Lung (tissue), 12 donors: ENCODE results near the gene PCBP4. TPM values are rescaled to one million over a fixed set of nuclear protein-coding genes. Genes with fewer than 3 reads are reported as not detected.

Experiments
- ATAC-seq: fragments of 200-7000 bp; cut with Tn5 transposase; one replicate; pipeline ENCODE4 v1.9.1; 2020; ENCODE audit warnings: moderate number of reproducible peaks; ENCODE audit not compliant: insufficient read depth, low FRiP score
- DNase-seq, 3 donors: peaks; one replicate each; pipeline ENCODE4 v3.0.0-alpha.2; 2013 to 2017
- H3K27ac ChIP-seq, 2 donors: one replicate each; pipeline ENCODE4 v1.5.1; 2013; ENCODE audit warnings: mild to moderate bottlenecking in 2 of 2, moderate library complexity in 2 of 2, control low read depth in 1 of 2, inconsistent platforms in 1 of 2, low read depth in 1 of 2, low read length in 1 of 2
- H3K27me3 ChIP-seq, 3 donors: one replicate each; pipeline ENCODE4 v1.5.1; 2013; ENCODE audit warnings: low read length in 2 of 3; ENCODE audit not compliant: control insufficient read depth in 3 of 3, insufficient read depth in 3 of 3
- H3K36me3 ChIP-seq, 4 donors: one replicate each; pipeline ENCODE4 v1.5.1; 2013; ENCODE audit warnings: low read length in 4 of 4, mild to moderate bottlenecking in 1 of 4, moderate library complexity in 1 of 4; ENCODE audit not compliant: control insufficient read depth in 4 of 4, insufficient read depth in 4 of 4
- H3K4me1 ChIP-seq, 5 donors: one replicate each; pipeline ENCODE4 v1.5.1; 2013; ENCODE audit warnings: low read length in 5 of 5, mild to moderate bottlenecking in 2 of 5, moderate library complexity in 1 of 5; ENCODE audit not compliant: control insufficient read depth in 5 of 5, insufficient read depth in 5 of 5
- H3K4me3 ChIP-seq: one replicate; pipeline ENCODE4 v1.5.1; 2013; ENCODE audit warnings: mild to moderate bottlenecking, control low read depth, moderate library complexity
- H3K9ac ChIP-seq, 2 donors: one replicate each; pipeline ENCODE4 v1.5.1; 2013; ENCODE audit warnings: low read length in 2 of 2, control low read depth in 1 of 2; ENCODE audit not compliant: insufficient read depth in 1 of 2
- H3K9me3 ChIP-seq, 4 donors: one replicate each; pipeline ENCODE4 v1.5.1; 2013; ENCODE audit warnings: low read length in 3 of 4, mild to moderate bottlenecking in 1 of 4, moderate library complexity in 1 of 4; ENCODE audit not compliant: control insufficient read depth in 4 of 4, insufficient read depth in 3 of 4
- CTCF ChIP-seq: IDR thresholded peaks from 2 replicates; pipeline ENCODE4 v1.5.1; 2012; ENCODE audit warnings: mild to moderate bottlenecking; ENCODE audit errors: control extremely low read depth, extremely low read depth
- WGBS, 2 donors: extraction: QIAGEN DNeasy Blood & Tissue Kit; methylation state at CpG; one replicate each; pipeline ENCODE4 v1.1.7; 2013; 5-methylcytosine and 5-hydroxymethylcytosine counted together
- polyA plus RNA-seq, 2 donors: library from polyadenylated mRNA; stranded (reverse); fragments of 200-250 nt; gene quantifications; one replicate each; pipeline ENCODE4 v1.2.1, GENCODE V29; 2013
- total RNA-seq, 2 donors: library from RNA; depleted of rRNA in 1 of 2; stranded (reverse); fragments of >200 nt in 1 of 2; gene quantifications; one replicate each; pipeline ENCODE4 v1.2.1, GENCODE V29; 2014 to 2021
- donor health status: control.
- donor health status: control.
- donor health status: Bipolar disorder and iron deficiency.
- donor health status: healthy.
- donor health status: DM: yes; HTN: yes; CAD: no.

The PCBP4 gene
- total and polyA plus RNA-seq, 4 donors, result 17.4 to 44.3 (median 28.6) TPM

GRCh38 chr3:51988286-51989146 lies 21.3 kb upstream of the PCBP4 start:
- DNase-seq (no peak), ATAC-seq (no peak)
- no peak for TF ChIP-seq CTCF
- Histone ChIP-seq H3K27ac (no peak overlapping the region), H3K9me3 (no peaks in the 10 kb centered on the region), H3K27me3 (no peaks in the 10 kb centered on the region), H3K9ac (no peak overlapping the region), H3K4me3 (no peak overlapping the region), H3K36me3 (peaks cover 2 to 8% (median 6%) of the 10 kb centered on the region in 4 donors), H3K4me1 (peaks cover 4 to 14% (median 7%) of the 10 kb centered on the region in 5 donors)
- 84 to 86% methylated on average over 15 of the region's 15 CpGs for WGBS, 2 donors

DNA sequence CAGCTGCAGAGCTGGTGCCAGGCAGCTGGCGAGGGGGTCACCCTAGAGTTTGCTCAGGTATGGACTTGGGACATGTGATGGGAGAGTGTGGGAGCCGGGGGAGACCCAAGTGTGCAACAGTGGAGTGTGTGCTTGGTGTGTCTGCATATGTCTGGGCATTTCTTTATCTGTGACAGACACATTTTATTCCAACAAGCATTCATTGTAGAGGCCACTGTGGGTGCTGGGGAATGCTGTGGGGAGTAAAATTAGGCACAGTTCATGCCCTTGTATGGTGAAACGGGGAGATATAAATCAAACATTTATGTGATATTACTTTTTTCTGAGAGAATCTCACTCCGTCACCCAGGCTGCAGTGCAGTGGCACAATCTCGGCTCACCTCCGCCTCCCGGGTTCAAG lies 20.3 kb upstream of the PCBP4 start:
- no peak for TF ChIP-seq CTCF
- no peak overlapping the region for H3K27ac ChIP-seq
- H3K4me1 ChIP-seq, result peaks cover 4 to 18% (median 9%) of the 10 kb centered on the region in 5 donors
- peaks cover 0 to 3% (median 2%) of the 10 kb centered on the region in 4 donors for H3K36me3 ChIP-seq
- H3K9me3 ChIP-seq, result no peaks in the 10 kb centered on the region
- no peak overlapping the region for H3K4me3 ChIP-seq
- no peak overlapping the region for H3K9ac ChIP-seq
- 92 to 94% methylated on average over 7 of the region's 7 CpGs for WGBS, 2 donors
- H3K27me3 ChIP-seq, result no peaks in the 10 kb centered on the region
- no peak for ATAC-seq
- no peak for DNase-seq

GRCh38 chr3:51986010-51986947 lies 19.0 kb upstream of the PCBP4 start:
- H3K36me3 ChIP-seq, result peaks cover 0 to under 1% (median 0%) of the 10 kb centered on the region in 4 donors
- H3K4me1 ChIP-seq, result peaks cover 4 to 25% (median 9%) of the 10 kb centered on the region in 5 donors
- no peak overlapping the region for H3K9ac ChIP-seq
- WGBS, 2 donors, result 86 to 88% methylated on average over 12 of the region's 12 CpGs
- ATAC-seq (no peak), DNase-seq (no peak)
- TF ChIP-seq CTCF, result no peak
- no peaks in the 10 kb centered on the region for H3K27me3 ChIP-seq
- no peak overlapping the region for H3K27ac ChIP-seq
- H3K9me3 ChIP-seq, result no peaks in the 10 kb centered on the region
- no peak overlapping the region for H3K4me3 ChIP-seq
